ENCODE measurements around the gene OGT.

DNA sequence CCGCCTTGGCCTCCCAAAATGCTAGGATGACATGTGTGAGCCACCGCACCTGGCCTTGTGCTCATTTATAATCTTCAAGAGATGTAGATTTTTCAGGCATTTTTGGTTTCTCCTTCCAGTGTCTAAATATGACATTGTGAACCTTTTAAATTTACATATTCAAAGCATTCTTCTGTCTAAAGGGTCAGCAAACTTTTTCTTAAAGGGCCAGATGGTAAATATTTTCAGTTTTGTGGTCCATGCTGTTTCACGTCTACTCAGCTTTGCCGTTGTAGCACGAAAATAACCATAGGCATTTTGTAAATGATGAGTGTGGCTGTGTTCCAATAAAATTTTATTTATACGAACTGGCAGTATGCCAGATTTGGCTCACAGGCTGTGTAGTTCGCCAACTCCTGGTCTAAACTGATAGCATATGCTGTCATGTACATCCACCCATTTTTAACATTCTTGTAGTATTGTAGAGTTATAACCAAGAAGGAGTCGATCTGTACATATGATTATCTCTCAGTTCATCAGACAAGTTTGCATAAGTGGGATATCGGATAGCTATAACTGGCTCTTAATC, 32.7 kb downstream of the OGT start:
- TF ChIP-seq EZH2phosphoT487 (IDR thresholded peaks at IDR 0.05; ENCODE audit: borderline replicate concordance) (no peak), CTCF (IDR thresholded peaks at IDR 0.05 in 2 of 3, conservative IDR thresholded peaks at IDR 0.05 in 1 of 3; ENCODE audit: borderline replicate concordance in 1 of 3, insufficient read depth in 1 of 3, low read depth in 2 of 3, low read length in 2 of 3) (no peak), YY1 (IDR thresholded peaks at IDR 0.05; ENCODE audit: extremely low read depth, insufficient replicate concordance, low read depth, low read length) (no peak), ELF1 (IDR thresholded peaks at IDR 0.05; ENCODE audit: borderline replicate concordance, low read depth) (no peak), ZNF274 (IDR thresholded peaks at IDR 0.05; ENCODE audit: low read depth, low read length) (no peak), EZH2 (IDR thresholded peaks at IDR 0.05) (no peak), JUND (IDR thresholded peaks at IDR 0.05) (no peak), POLR2A (IDR thresholded peaks at IDR 0.05; ENCODE audit: borderline replicate concordance, extremely low read depth, insufficient read depth, insufficient read length) (no peak), SIN3A (IDR thresholded peaks at IDR 0.05; ENCODE audit: low read depth) (no peak), RAD21 (IDR thresholded peaks at IDR 0.05; ENCODE audit: low read depth) (no peak), POLR2AphosphoS5 (IDR thresholded peaks at IDR 0.05; ENCODE audit: low read depth, low read length) (no peak), ZBTB33 (IDR thresholded peaks at IDR 0.05; ENCODE audit: extremely low read depth, insufficient replicate concordance, low read length) (no peak)
- TF ChIP-seq, protein P1, sequence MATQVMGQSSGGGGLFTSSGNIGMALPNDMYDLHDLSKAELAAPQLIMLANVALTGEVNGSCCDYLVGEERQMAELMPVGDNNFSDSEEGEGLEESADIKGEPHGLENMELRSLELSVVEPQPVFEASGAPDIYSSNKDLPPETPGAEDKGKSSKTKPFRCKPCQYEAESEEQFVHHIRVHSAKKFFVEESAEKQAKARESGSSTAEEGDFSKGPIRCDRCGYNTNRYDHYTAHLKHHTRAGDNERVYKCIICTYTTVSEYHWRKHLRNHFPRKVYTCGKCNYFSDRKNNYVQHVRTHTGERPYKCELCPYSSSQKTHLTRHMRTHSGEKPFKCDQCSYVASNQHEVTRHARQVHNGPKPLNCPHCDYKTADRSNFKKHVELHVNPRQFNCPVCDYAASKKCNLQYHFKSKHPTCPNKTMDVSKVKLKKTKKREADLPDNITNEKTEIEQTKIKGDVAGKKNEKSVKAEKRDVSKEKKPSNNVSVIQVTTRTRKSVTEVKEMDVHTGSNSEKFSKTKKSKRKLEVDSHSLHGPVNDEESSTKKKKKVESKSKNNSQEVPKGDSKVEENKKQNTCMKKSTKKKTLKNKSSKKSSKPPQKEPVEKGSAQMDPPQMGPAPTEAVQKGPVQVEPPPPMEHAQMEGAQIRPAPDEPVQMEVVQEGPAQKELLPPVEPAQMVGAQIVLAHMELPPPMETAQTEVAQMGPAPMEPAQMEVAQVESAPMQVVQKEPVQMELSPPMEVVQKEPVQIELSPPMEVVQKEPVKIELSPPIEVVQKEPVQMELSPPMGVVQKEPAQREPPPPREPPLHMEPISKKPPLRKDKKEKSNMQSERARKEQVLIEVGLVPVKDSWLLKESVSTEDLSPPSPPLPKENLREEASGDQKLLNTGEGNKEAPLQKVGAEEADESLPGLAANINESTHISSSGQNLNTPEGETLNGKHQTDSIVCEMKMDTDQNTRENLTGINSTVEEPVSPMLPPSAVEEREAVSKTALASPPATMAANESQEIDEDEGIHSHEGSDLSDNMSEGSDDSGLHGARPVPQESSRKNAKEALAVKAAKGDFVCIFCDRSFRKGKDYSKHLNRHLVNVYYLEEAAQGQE (IDR thresholded peaks at IDR 0.05; ENCODE audit: low read depth) = no peak
- TF ChIP-seq, protein P2, sequence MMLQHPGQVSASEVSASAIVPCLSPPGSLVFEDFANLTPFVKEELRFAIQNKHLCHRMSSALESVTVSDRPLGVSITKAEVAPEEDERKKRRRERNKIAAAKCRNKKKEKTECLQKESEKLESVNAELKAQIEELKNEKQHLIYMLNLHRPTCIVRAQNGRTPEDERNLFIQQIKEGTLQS (IDR thresholded peaks at IDR 0.05) = no peak

Measured in HCT116 (cell line).